ENCODE results near the gene OR9A4. TPM values are rescaled to one million over a fixed set of nuclear protein-coding genes. Genes with fewer than 3 reads are reported as not detected.

The OR9A4 gene
- total RNA-seq, 1 experiment from 2014 or later = not detected

- Histone ChIP-seq H3K27ac (no peak overlapping the region), H3K36me3 (no peaks in the 10 kb centered on the region), H3K27me3 (no peaks in the 10 kb centered on the region), H3K9me3 (replicated peaks) (no peaks in the 10 kb centered on the region), H3K4me3 (no peak overlapping the region), H3K4me1 (no peaks in the 10 kb centered on the region)
- no peak for DNase-seq
These were observed 44.7 kb downstream of the OR9A4 start for GRCh38 chr7:141960687-141961422.

Other genes with a start within 250 kb of the OR9A4 start
- 14.5 and 17.0 TPM in 2 replicates for gene DENND11, start 214.2 kb upstream of the OR9A4 start, total RNA-seq (2014; rRNA removed; shearing (Covaris generic))
- gene WEE2, start 208.0 kb upstream of the OR9A4 start, total RNA-seq (2014; rRNA removed; shearing (Covaris generic)) = not detected in 2 replicates
- gene SSBP1, start 178.0 kb upstream of the OR9A4 start, total RNA-seq (2014; rRNA removed; shearing (Covaris generic)) = 369 and 396 TPM in 2 replicates
- 0.24 and 0.38 TPM in 2 replicates for gene TAS2R3, start 152.3 kb upstream of the OR9A4 start, total RNA-seq (2014; rRNA removed; shearing (Covaris generic))
- gene TAS2R4, start 139.7 kb upstream of the OR9A4 start, total RNA-seq (2014; rRNA removed; shearing (Covaris generic)) = 0.18 and 0.43 TPM in 2 replicates
- 0.18 TPM in 1 of 2 replicates, not detected in the other for gene TAS2R5, start 126.2 kb upstream of the OR9A4 start, total RNA-seq (2014; rRNA removed; shearing (Covaris generic))
- not detected in 2 replicates for gene PRSS37, start 74.9 kb upstream of the OR9A4 start, total RNA-seq (2014; rRNA removed; shearing (Covaris generic))
- not detected in 2 replicates for gene CLEC5A, start 30.6 kb downstream of the OR9A4 start, total RNA-seq (2014; rRNA removed; shearing (Covaris generic))
- gene TAS2R38, start 57.4 kb downstream of the OR9A4 start, total RNA-seq (2014; rRNA removed; shearing (Covaris generic)) = not detected in 2 replicates
- 0.02 TPM in 1 of 2 replicates, not detected in the other for gene MGAM, start 79.5 kb downstream of the OR9A4 start, total RNA-seq (2014; rRNA removed; shearing (Covaris generic))
- 0.89 and 1.1 TPM in 2 replicates for gene MGAM2, start 195.3 kb downstream of the OR9A4 start, total RNA-seq (2014; rRNA removed; shearing (Covaris generic))

Data from SJCRH30 (cell line).